Measurements from ENCODE around the gene CIZ1. TPM values are rescaled to one million over a fixed set of nuclear protein-coding genes. Genes with fewer than 3 reads are reported as not detected.

CIZ1 gene
- total and polyA plus RNA-seq, 9 of the 15 experiments (the other 6 are each of a cell fraction or from before 2014, with no cell fraction given): 6.6 to 329 (median 87.8) TPM

DNA sequence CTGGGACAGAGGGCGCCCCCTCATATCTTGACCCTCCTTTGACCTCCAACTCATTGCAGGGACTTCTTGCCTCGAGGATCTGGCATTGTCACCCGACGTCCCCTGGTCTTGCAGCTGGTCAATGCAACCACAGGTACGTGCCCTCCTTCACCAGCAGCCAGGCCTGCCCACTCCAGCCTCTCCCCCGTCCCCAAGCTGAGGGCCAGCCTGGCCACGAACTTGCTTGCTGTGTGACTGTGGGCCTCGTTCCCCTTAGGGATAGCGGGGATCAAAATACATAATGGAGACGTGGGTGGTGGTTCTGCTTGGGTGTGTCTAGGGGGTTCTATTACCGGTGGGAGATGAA, 26.8 kb upstream of the CIZ1 start (continued):
- TF ChIP-seq, protein P1, sequence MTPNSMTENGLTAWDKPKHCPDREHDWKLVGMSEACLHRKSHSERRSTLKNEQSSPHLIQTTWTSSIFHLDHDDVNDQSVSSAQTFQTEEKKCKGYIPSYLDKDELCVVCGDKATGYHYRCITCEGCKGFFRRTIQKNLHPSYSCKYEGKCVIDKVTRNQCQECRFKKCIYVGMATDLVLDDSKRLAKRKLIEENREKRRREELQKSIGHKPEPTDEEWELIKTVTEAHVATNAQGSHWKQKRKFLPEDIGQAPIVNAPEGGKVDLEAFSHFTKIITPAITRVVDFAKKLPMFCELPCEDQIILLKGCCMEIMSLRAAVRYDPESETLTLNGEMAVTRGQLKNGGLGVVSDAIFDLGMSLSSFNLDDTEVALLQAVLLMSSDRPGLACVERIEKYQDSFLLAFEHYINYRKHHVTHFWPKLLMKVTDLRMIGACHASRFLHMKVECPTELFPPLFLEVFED (CRISPR knock-in tag; conservative IDR thresholded peaks at IDR 0.05): no peak; the same call in 1 of the 2 replicates
- TF ChIP-seq ESRRB (CRISPR knock-in tag; IDR thresholded peaks at IDR 0.05; ENCODE audit: borderline replicate concordance) (no peak), NBN (IDR thresholded peaks at IDR 0.05; ENCODE audit: low read depth) (no peak), PML (IDR thresholded peaks at IDR 0.05; ENCODE audit: low read length) (no peak), SMAD3 (CRISPR knock-in tag; conservative IDR thresholded peaks at IDR 0.05) (no peak), ZNF311 (CRISPR knock-in tag; IDR thresholded peaks at IDR 0.05) (no peak), FOXM1 (IDR thresholded peaks at IDR 0.05; ENCODE audit: low read depth) (no peak), FOXM1 (CRISPR knock-in tag; IDR thresholded peaks at IDR 0.05; ENCODE audit: low read depth) (no peak), TAF7 (tag; IDR thresholded peaks at IDR 0.05) (0 out of 2 replicates have a peak, but pooled peaks have one; percentile 32), ZKSCAN3 (CRISPR knock-in tag; IDR thresholded peaks at IDR 0.05) (no peak), EWSR1 (IDR thresholded peaks at IDR 0.05; ENCODE audit: borderline replicate concordance, low read depth, partially characterized antibody) (no peak), LARP7 (IDR thresholded peaks at IDR 0.05) (peak; percentile 43; the same call in 1 of the 2 replicates), SRSF9 (IDR thresholded peaks at IDR 0.05; ENCODE audit: borderline replicate concordance, low read depth, low read length) (no peak)
- TF ChIP-seq, protein P2, sequence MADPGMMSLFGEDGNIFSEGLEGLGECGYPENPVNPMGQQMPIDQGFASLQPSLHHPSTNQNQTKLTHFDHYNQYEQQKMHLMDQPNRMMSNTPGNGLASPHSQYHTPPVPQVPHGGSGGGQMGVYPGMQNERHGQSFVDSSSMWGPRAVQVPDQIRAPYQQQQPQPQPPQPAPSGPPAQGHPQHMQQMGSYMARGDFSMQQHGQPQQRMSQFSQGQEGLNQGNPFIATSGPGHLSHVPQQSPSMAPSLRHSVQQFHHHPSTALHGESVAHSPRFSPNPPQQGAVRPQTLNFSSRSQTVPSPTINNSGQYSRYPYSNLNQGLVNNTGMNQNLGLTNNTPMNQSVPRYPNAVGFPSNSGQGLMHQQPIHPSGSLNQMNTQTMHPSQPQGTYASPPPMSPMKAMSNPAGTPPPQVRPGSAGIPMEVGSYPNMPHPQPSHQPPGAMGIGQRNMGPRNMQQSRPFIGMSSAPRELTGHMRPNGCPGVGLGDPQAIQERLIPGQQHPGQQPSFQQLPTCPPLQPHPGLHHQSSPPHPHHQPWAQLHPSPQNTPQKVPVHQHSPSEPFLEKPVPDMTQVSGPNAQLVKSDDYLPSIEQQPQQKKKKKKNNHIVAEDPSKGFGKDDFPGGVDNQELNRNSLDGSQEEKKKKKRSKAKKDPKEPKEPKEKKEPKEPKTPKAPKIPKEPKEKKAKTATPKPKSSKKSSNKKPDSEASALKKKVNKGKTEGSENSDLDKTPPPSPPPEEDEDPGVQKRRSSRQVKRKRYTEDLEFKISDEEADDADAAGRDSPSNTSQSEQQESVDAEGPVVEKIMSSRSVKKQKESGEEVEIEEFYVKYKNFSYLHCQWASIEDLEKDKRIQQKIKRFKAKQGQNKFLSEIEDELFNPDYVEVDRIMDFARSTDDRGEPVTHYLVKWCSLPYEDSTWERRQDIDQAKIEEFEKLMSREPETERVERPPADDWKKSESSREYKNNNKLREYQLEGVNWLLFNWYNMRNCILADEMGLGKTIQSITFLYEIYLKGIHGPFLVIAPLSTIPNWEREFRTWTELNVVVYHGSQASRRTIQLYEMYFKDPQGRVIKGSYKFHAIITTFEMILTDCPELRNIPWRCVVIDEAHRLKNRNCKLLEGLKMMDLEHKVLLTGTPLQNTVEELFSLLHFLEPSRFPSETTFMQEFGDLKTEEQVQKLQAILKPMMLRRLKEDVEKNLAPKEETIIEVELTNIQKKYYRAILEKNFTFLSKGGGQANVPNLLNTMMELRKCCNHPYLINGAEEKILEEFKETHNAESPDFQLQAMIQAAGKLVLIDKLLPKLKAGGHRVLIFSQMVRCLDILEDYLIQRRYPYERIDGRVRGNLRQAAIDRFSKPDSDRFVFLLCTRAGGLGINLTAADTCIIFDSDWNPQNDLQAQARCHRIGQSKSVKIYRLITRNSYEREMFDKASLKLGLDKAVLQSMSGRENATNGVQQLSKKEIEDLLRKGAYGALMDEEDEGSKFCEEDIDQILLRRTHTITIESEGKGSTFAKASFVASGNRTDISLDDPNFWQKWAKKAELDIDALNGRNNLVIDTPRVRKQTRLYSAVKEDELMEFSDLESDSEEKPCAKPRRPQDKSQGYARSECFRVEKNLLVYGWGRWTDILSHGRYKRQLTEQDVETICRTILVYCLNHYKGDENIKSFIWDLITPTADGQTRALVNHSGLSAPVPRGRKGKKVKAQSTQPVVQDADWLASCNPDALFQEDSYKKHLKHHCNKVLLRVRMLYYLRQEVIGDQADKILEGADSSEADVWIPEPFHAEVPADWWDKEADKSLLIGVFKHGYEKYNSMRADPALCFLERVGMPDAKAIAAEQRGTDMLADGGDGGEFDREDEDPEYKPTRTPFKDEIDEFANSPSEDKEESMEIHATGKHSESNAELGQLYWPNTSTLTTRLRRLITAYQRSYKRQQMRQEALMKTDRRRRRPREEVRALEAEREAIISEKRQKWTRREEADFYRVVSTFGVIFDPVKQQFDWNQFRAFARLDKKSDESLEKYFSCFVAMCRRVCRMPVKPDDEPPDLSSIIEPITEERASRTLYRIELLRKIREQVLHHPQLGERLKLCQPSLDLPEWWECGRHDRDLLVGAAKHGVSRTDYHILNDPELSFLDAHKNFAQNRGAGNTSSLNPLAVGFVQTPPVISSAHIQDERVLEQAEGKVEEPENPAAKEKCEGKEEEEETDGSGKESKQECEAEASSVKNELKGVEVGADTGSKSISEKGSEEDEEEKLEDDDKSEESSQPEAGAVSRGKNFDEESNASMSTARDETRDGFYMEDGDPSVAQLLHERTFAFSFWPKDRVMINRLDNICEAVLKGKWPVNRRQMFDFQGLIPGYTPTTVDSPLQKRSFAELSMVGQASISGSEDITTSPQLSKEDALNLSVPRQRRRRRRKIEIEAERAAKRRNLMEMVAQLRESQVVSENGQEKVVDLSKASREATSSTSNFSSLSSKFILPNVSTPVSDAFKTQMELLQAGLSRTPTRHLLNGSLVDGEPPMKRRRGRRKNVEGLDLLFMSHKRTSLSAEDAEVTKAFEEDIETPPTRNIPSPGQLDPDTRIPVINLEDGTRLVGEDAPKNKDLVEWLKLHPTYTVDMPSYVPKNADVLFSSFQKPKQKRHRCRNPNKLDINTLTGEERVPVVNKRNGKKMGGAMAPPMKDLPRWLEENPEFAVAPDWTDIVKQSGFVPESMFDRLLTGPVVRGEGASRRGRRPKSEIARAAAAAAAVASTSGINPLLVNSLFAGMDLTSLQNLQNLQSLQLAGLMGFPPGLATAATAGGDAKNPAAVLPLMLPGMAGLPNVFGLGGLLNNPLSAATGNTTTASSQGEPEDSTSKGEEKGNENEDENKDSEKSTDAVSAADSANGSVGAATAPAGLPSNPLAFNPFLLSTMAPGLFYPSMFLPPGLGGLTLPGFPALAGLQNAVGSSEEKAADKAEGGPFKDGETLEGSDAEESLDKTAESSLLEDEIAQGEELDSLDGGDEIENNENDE (IDR thresholded peaks at IDR 0.05; ENCODE audit: low read depth, low read length): no peak
- TF ChIP-seq, protein P3, sequence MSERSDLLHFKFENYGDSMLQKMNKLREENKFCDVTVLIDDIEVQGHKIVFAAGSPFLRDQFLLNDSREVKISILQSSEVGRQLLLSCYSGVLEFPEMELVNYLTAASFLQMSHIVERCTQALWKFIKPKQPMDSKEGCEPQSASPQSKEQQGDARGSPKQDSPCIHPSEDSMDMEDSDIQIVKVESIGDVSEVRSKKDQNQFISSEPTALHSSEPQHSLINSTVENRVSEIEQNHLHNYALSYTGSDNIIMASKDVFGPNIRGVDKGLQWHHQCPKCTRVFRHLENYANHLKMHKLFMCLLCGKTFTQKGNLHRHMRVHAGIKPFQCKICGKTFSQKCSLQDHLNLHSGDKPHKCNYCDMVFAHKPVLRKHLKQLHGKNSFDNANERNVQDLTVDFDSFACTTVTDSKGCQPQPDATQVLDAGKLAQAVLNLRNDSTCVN (CRISPR knock-in tag; IDR thresholded peaks at IDR 0.05): no peak

Data from K562 (cell line).